ENCODE results near the gene SFTA2.

SFTA2 gene

GRCh38 chr6:30891450-30891723 lies 40.6 kb downstream of the SFTA2 start:
- H3K4me3 ChIP-seq (ENCODE audit: low read depth, low read length) = no peak overlapping the region
- no peak for DNase-seq (ENCODE audit: low read depth)
- TF ChIP-seq CTCF (IDR thresholded peaks at IDR 0.05; ENCODE audit: insufficient read depth, low read depth, low read length, missing control alignments) = no peak

- no peak overlapping the region for H3K4me3 ChIP-seq (ENCODE audit: low read depth, low read length)
- DNase-seq (ENCODE audit: low read depth) = no peak
- no peak for TF ChIP-seq CTCF (IDR thresholded peaks at IDR 0.05; ENCODE audit: insufficient read depth, low read depth, low read length, missing control alignments)
Observed at GRCh38 chr6:30890646-30891449, 41.1 kb downstream of the SFTA2 start.

- H3K4me3 ChIP-seq (ENCODE audit: low read depth, low read length) = no peak overlapping the region
- DNase-seq (ENCODE audit: low read depth) = no peak
- TF ChIP-seq CTCF (IDR thresholded peaks at IDR 0.05; ENCODE audit: insufficient read depth, low read depth, low read length, missing control alignments) = no peak
Observed at GRCh38 chr6:30889921-30890645, 41.9 kb downstream of the SFTA2 start.

- no peak for DNase-seq (ENCODE audit: low read depth)
- no peak for TF ChIP-seq CTCF (IDR thresholded peaks at IDR 0.05; ENCODE audit: insufficient read depth, low read depth, low read length, missing control alignments)
- H3K4me3 ChIP-seq (ENCODE audit: low read depth, low read length) = no peak overlapping the region
Observed at GRCh38 chr6:30889496-30889885, 42.5 kb downstream of the SFTA2 start.

GRCh38 chr6:30888816-30889495 lies 43.0 kb downstream of the SFTA2 start:
- no peak for DNase-seq (ENCODE audit: low read depth)
- no peak overlapping the region for H3K4me3 ChIP-seq (ENCODE audit: low read depth, low read length)
- no peak for TF ChIP-seq CTCF (IDR thresholded peaks at IDR 0.05; ENCODE audit: insufficient read depth, low read depth, low read length, missing control alignments)

GRCh38 chr6:30887901-30888815 lies 43.8 kb downstream of the SFTA2 start:
- no peak overlapping the region for H3K4me3 ChIP-seq (ENCODE audit: low read depth, low read length)
- no peak for DNase-seq (ENCODE audit: low read depth)
- TF ChIP-seq CTCF (IDR thresholded peaks at IDR 0.05; ENCODE audit: insufficient read depth, low read depth, low read length, missing control alignments) = no peak
